Measurements from ENCODE around the gene F13A1.

F13A1 gene

GRCh38 chr6:6312901-6313441, 7.5 kb downstream of the F13A1 start:
- TF ChIP-seq FOXP2 (optimal IDR thresholded peaks at IDR 0.05; ENCODE audit: borderline replicate concordance, extremely low read depth, extremely low read length, insufficient read depth) (no peak), POLR2AphosphoS5 (IDR thresholded peaks at IDR 0.05; ENCODE audit: low read depth, low read length) (no peak), TAF1 (IDR thresholded peaks at IDR 0.05; ENCODE audit: borderline replicate concordance, insufficient read depth, low read length) (no peak), SIN3A (IDR thresholded peaks at IDR 0.05; ENCODE audit: borderline replicate concordance, insufficient read depth, low read length) (no peak)
- TF ChIP-seq, protein P1, sequence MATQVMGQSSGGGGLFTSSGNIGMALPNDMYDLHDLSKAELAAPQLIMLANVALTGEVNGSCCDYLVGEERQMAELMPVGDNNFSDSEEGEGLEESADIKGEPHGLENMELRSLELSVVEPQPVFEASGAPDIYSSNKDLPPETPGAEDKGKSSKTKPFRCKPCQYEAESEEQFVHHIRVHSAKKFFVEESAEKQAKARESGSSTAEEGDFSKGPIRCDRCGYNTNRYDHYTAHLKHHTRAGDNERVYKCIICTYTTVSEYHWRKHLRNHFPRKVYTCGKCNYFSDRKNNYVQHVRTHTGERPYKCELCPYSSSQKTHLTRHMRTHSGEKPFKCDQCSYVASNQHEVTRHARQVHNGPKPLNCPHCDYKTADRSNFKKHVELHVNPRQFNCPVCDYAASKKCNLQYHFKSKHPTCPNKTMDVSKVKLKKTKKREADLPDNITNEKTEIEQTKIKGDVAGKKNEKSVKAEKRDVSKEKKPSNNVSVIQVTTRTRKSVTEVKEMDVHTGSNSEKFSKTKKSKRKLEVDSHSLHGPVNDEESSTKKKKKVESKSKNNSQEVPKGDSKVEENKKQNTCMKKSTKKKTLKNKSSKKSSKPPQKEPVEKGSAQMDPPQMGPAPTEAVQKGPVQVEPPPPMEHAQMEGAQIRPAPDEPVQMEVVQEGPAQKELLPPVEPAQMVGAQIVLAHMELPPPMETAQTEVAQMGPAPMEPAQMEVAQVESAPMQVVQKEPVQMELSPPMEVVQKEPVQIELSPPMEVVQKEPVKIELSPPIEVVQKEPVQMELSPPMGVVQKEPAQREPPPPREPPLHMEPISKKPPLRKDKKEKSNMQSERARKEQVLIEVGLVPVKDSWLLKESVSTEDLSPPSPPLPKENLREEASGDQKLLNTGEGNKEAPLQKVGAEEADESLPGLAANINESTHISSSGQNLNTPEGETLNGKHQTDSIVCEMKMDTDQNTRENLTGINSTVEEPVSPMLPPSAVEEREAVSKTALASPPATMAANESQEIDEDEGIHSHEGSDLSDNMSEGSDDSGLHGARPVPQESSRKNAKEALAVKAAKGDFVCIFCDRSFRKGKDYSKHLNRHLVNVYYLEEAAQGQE (IDR thresholded peaks at IDR 0.05; ENCODE audit: insufficient read depth in 1 of 2, low read depth in 2 of 2, low read length in 2 of 2): no peak

DNA sequence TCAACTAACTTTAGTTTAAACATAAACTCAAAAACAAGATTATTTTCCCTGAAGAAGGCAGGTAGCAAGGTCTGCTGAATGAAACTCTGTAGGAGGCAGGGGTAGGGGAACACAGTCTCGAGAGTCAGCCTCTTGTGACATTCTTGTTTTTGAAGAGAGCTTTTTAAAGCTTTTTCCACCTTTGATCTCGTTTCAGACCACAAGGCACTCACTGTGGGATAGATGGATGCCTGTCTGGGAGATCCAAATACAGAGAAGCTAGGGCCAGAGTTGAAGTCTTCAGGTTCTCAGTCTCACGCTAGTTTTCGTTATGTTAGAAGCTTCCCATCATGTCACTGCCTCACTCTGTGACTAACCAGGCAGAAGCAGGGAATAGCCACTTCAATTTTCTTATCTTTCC, 14.9 kb downstream of the F13A1 start:
- no peak for TF ChIP-seq FOXP2 (optimal IDR thresholded peaks at IDR 0.05; ENCODE audit: borderline replicate concordance, extremely low read depth, extremely low read length, insufficient read depth)
- no peak for TF ChIP-seq POLR2AphosphoS5 (IDR thresholded peaks at IDR 0.05; ENCODE audit: low read depth, low read length)
- no peak for TF ChIP-seq TAF1 (IDR thresholded peaks at IDR 0.05; ENCODE audit: borderline replicate concordance, insufficient read depth, low read length)
- no peak for TF ChIP-seq SIN3A (IDR thresholded peaks at IDR 0.05; ENCODE audit: borderline replicate concordance, insufficient read depth, low read length)
- TF ChIP-seq, protein P1 (IDR thresholded peaks at IDR 0.05; ENCODE audit: insufficient read depth in 1 of 2, low read depth in 2 of 2, low read length in 2 of 2): no peak

DNA sequence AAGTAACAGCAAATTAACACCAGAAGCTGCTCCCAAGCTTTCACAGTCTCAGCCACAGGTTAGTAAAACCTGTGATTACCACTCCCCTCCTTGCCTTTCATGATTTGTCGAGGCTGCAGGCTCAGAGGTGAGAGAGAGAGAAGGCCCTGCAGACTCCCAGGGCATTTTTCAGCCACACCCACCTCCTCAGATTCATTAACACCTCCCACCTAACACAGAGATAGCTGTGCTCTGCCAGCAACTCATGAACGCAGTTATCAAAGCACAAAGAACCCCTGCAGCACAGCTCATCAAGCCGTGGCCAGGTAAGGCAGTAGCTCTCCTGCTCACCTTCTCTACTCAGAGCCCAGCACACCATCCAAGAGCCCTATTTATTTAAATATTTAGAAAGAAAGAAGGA, 27.1 kb downstream of the F13A1 start:
- TF ChIP-seq SIN3A (IDR thresholded peaks at IDR 0.05; ENCODE audit: borderline replicate concordance, insufficient read depth, low read length) (no peak), TAF1 (IDR thresholded peaks at IDR 0.05; ENCODE audit: borderline replicate concordance, insufficient read depth, low read length) (no peak), POLR2AphosphoS5 (IDR thresholded peaks at IDR 0.05; ENCODE audit: low read depth, low read length) (no peak), FOXP2 (optimal IDR thresholded peaks at IDR 0.05; ENCODE audit: borderline replicate concordance, extremely low read depth, extremely low read length, insufficient read depth) (no peak)
- TF ChIP-seq, protein P1 (IDR thresholded peaks at IDR 0.05; ENCODE audit: insufficient read depth in 1 of 2, low read depth in 2 of 2, low read length in 2 of 2): no peak

- TF ChIP-seq SIN3A (IDR thresholded peaks at IDR 0.05; ENCODE audit: borderline replicate concordance, insufficient read depth, low read length) (no peak), POLR2AphosphoS5 (IDR thresholded peaks at IDR 0.05; ENCODE audit: low read depth, low read length) (no peak), TAF1 (IDR thresholded peaks at IDR 0.05; ENCODE audit: borderline replicate concordance, insufficient read depth, low read length) (no peak), FOXP2 (optimal IDR thresholded peaks at IDR 0.05; ENCODE audit: borderline replicate concordance, extremely low read depth, extremely low read length, insufficient read depth) (no peak)
- TF ChIP-seq, protein P1 (IDR thresholded peaks at IDR 0.05; ENCODE audit: insufficient read depth in 1 of 2, low read depth in 2 of 2, low read length in 2 of 2): no peak
Measured at GRCh38 chr6:6287415-6287814, 33.0 kb downstream of the F13A1 start.
